PFSK-1 (cell line): ENCODE results near the gene GSTA1.

ENCODE experiments used
- POLR2AphosphoS5 ChIP-seq: IDR thresholded peaks from 2 replicates; pipeline ENCODE4 v1.6.1; 2012; ENCODE audit warnings: low read depth, mild to moderate bottlenecking, control low read depth, low read length, moderate library complexity
- TAF1 ChIP-seq: IDR thresholded peaks from 2 replicates; pipeline ENCODE4 v1.6.1; 2012; ENCODE audit warnings: low read length, control low read depth, borderline replicate concordance; ENCODE audit not compliant: insufficient read depth

GRCh38 chr6:52754443-52754842 is 49.2 kb downstream of the GSTA1 start:
- TF ChIP-seq POLR2AphosphoS5 (no peak), TAF1 (no peak)
